ENCODE data around the gene BLM. TPM values are rescaled to one million over a fixed set of nuclear protein-coding genes. Genes with fewer than 3 reads are reported as not detected.

Gene BLM
- total and polyA plus RNA-seq, 2 of the 8 experiments (the other 6 are each of a cell fraction or from before 2014, with no cell fraction given): 15.2 to 46.7 TPM

GRCh38 chr15:90839187-90840071 is 122.3 kb downstream of the BLM start (continued):
- TF ChIP-seq EP300 (IDR thresholded peaks at IDR 0.05; ENCODE audit: borderline replicate concordance in 1 of 2, low read depth in 2 of 2, low read length in 2 of 2): no peak; a peak in 1 of 3 replicates
- no peak for TF ChIP-seq NANOG (IDR thresholded peaks at IDR 0.05; ENCODE audit: insufficient read depth, low read depth, low read length, poor library complexity, severe bottlenecking)
- peak; percentile 18; the same call in 1 of the 2 replicates for TF ChIP-seq SP1 (IDR thresholded peaks at IDR 0.05; ENCODE audit: low read depth, low read length)
- no peak for TF ChIP-seq GTF2F1 (IDR thresholded peaks at IDR 0.05; ENCODE audit: borderline replicate concordance, low read depth, low read length)
- TF ChIP-seq TCF12 (IDR thresholded peaks at IDR 0.05; ENCODE audit: low read depth, low read length): no peak
- no peak for TF ChIP-seq FOSL1 (IDR thresholded peaks at IDR 0.05; ENCODE audit: insufficient read depth, low read depth, low read length)
- TF ChIP-seq RFX5 (IDR thresholded peaks at IDR 0.05; ENCODE audit: borderline replicate concordance, low read depth, low read length): no peak
- TF ChIP-seq EGR1 (IDR thresholded peaks at IDR 0.05; ENCODE audit: borderline replicate concordance, low read depth, low read length): peak; percentile 57; the same call in 1 of the 2 replicates
- no peak for TF ChIP-seq MAX (IDR thresholded peaks at IDR 0.05)
- TF ChIP-seq SUZ12 (IDR thresholded peaks at IDR 0.05; ENCODE audit: low read length): no peak
- TF ChIP-seq, protein P1, sequence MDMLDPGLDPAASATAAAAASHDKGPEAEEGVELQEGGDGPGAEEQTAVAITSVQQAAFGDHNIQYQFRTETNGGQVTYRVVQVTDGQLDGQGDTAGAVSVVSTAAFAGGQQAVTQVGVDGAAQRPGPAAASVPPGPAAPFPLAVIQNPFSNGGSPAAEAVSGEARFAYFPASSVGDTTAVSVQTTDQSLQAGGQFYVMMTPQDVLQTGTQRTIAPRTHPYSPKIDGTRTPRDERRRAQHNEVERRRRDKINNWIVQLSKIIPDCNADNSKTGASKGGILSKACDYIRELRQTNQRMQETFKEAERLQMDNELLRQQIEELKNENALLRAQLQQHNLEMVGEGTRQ (IDR thresholded peaks at IDR 0.05; ENCODE audit: low read length): no peak
- TF ChIP-seq CREB1 (IDR thresholded peaks at IDR 0.05): peak; percentile 64
- no peak for TF ChIP-seq CHD1 (IDR thresholded peaks at IDR 0.05; ENCODE audit: low read depth, low read length)
- no peak for TF ChIP-seq EZH2 (IDR thresholded peaks at IDR 0.05; ENCODE audit: low read depth, low read length, severe bottlenecking)
- peak; percentile 64 for TF ChIP-seq ASH2L (IDR thresholded peaks at IDR 0.05; ENCODE audit: low read length)
- TF ChIP-seq RNF2 (IDR thresholded peaks at IDR 0.05; ENCODE audit: borderline replicate concordance, low read depth, low read length, missing control alignments, poor library complexity, severe bottlenecking): no peak
- TF ChIP-seq CBX8 (IDR thresholded peaks at IDR 0.05; ENCODE audit: borderline replicate concordance, low read depth, low read length): no peak
- no peak for TF ChIP-seq ZNF274 (IDR thresholded peaks at IDR 0.05; ENCODE audit: borderline replicate concordance, extremely low read depth, low read length)
- TF ChIP-seq KDM5A (IDR thresholded peaks at IDR 0.05; ENCODE audit: low read length): no peak
- TF ChIP-seq SIN3A (conservative IDR thresholded peaks at IDR 0.05 in 1 of 2, IDR thresholded peaks at IDR 0.05 in 1 of 2; ENCODE audit: low read depth in 1 of 2, low read length in 2 of 2): 0 out of 4 replicates have a peak, but pooled peaks of 1 of the 2 experiments have one; percentile 17
- peak; percentile 93 for TF ChIP-seq POU5F1 (IDR thresholded peaks at IDR 0.05; ENCODE audit: low read depth, low read length)

Measured in H1 (cell line).